Stimulated activated CD4-positive, alpha-beta T cell treated with anti-CD3 and anti-CD28 coated beads, Interleukin-1b, Interleukin-23, amount 100 ng/mL, for 1 hour (primary cell): ENCODE results near the gene TCF20.

Experiments
- DNase-seq, 2 donors: peaks; one replicate each; pipeline ENCODE4 v3.0.0-alpha.2; 2020; ENCODE audit warnings: low read depth in 2 of 2

Gene TCF20

GRCh38 chr22:42270510-42271190, at the start of gene TCF20:
Gene TCF20 (minus strand): TSS chr22:42270653. CDS start chr22:42215305, 55,348 bp downstream.
- peak; percentile 46 to 56 for DNase-seq

- no peak for DNase-seq
Observed at GRCh38 chr22:42319386-42319785, 48.9 kb upstream of the TCF20 start.

- DNase-seq = no peak
Observed at GRCh38 chr22:42318967-42319366, 48.5 kb upstream of the TCF20 start.

GRCh38 chr22:42317691-42318547, 47.5 kb upstream of the TCF20 start:
- no peak for DNase-seq

GRCh38 chr22:42317008-42317407, 46.6 kb upstream of the TCF20 start:
- DNase-seq = no peak

GRCh38 chr22:42315392-42315756, 44.9 kb upstream of the TCF20 start:
- no peak for DNase-seq

GRCh38 chr22:42314709-42315391, 44.4 kb upstream of the TCF20 start:
- no peak for DNase-seq

- DNase-seq = no peak
Observed at GRCh38 chr22:42313804-42314581, 43.5 kb upstream of the TCF20 start.

- DNase-seq = no peak
Observed at GRCh38 chr22:42313204-42313603, 42.8 kb upstream of the TCF20 start.

- DNase-seq = no peak
Observed at GRCh38 chr22:42310291-42311015, 40.0 kb upstream of the TCF20 start.

GRCh38 chr22:42309865-42310264, 39.4 kb upstream of the TCF20 start:
- no peak for DNase-seq

- no peak for DNase-seq
Observed at GRCh38 chr22:42308892-42309468, 38.5 kb upstream of the TCF20 start.

- DNase-seq = no peak
Observed at GRCh38 chr22:42307806-42308563, 37.5 kb upstream of the TCF20 start.

GRCh38 chr22:42306010-42306409, 35.6 kb upstream of the TCF20 start:
- no peak for DNase-seq

GRCh38 chr22:42304324-42304790, 33.9 kb upstream of the TCF20 start:
- no peak for DNase-seq

- no peak for DNase-seq
Observed at GRCh38 chr22:42303396-42304323, 33.2 kb upstream of the TCF20 start.

GRCh38 chr22:42301742-42302102, 31.3 kb upstream of the TCF20 start:
- DNase-seq = no peak

- no peak for DNase-seq
Observed at GRCh38 chr22:42301077-42301741, 30.8 kb upstream of the TCF20 start.
